Measurements from ENCODE around the gene PTGR3.

GRCh38 chr18:75231053-75231406 is 22.1 kb upstream of the PTGR3 start:
- TF ChIP-seq, protein P1, sequence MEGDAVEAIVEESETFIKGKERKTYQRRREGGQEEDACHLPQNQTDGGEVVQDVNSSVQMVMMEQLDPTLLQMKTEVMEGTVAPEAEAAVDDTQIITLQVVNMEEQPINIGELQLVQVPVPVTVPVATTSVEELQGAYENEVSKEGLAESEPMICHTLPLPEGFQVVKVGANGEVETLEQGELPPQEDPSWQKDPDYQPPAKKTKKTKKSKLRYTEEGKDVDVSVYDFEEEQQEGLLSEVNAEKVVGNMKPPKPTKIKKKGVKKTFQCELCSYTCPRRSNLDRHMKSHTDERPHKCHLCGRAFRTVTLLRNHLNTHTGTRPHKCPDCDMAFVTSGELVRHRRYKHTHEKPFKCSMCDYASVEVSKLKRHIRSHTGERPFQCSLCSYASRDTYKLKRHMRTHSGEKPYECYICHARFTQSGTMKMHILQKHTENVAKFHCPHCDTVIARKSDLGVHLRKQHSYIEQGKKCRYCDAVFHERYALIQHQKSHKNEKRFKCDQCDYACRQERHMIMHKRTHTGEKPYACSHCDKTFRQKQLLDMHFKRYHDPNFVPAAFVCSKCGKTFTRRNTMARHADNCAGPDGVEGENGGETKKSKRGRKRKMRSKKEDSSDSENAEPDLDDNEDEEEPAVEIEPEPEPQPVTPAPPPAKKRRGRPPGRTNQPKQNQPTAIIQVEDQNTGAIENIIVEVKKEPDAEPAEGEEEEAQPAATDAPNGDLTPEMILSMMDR (IDR thresholded peaks at IDR 0.05): no peak
- TF ChIP-seq EP300 (IDR thresholded peaks at IDR 0.05) (no peak), POLR2A (IDR thresholded peaks at IDR 0.05; ENCODE audit: low read depth) (no peak), POLR2AphosphoS5 (IDR thresholded peaks at IDR 0.05) (no peak)

Data from esophagus muscularis mucosa (tissue), 4 donors.